ENCODE measurements around the gene RHOF.

The RHOF gene

DNA sequence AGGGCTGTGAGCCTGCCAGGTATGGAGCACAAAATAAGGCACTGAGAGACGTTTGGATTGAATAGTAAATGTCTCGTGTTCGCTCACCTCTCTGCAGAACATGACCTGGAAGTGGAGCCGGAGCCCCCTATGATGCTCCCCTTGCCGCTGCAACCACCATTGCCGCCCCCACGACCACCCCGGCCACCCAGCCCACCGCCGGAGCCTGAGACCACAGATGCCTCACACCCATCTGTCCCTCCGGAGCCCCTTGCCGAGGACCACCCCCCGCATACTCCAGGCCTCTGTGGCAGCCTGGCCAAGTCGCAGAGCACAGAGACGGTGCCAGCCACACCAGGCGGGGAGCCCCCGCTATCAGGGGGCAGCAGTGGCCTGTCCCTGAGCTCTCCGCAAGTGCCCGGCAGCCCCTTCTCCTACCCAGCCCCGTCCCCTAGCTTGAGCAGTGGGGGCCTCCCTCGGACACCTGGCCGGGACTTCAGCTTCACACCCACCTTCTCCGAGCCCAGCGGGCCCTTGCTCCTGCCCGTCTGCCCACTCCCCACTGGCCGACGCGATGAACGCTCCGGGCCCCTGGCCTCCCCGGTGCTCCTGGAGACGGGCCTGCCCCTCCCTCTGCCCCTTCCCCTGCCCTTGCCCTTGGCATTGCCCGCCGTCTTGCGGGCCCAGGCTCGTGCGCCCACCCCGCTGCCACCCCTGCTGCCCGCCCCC lies 29.1 kb upstream of the RHOF start:
- no peak for TF ChIP-seq CTCF (IDR thresholded peaks at IDR 0.05; ENCODE audit: low read depth, low read length)
- H3K4me1 ChIP-seq: no peaks in the 10 kb centered on the region
- DNase-seq: no peak
- H3K27me3 ChIP-seq: no peaks in the 10 kb centered on the region
- no peaks in the 10 kb centered on the region for H3K9me3 ChIP-seq
- H3K4me3 ChIP-seq (ENCODE audit: low read depth, low read length): no peak overlapping the region
- peaks cover 69% of the 10 kb centered on the region for H3K36me3 ChIP-seq

- peaks cover 75% of the 10 kb centered on the region for H3K36me3 ChIP-seq
- DNase-seq: no peak
- no peaks in the 10 kb centered on the region for H3K4me1 ChIP-seq
- H3K4me3 ChIP-seq (ENCODE audit: low read depth, low read length): no peak overlapping the region
- no peaks in the 10 kb centered on the region for H3K27me3 ChIP-seq
- H3K9me3 ChIP-seq: no peaks in the 10 kb centered on the region
- no peak for TF ChIP-seq CTCF (IDR thresholded peaks at IDR 0.05; ENCODE audit: low read depth, low read length)
Observed at GRCh38 chr12:121820056-121820455, 26.6 kb upstream of the RHOF start.

DNA sequence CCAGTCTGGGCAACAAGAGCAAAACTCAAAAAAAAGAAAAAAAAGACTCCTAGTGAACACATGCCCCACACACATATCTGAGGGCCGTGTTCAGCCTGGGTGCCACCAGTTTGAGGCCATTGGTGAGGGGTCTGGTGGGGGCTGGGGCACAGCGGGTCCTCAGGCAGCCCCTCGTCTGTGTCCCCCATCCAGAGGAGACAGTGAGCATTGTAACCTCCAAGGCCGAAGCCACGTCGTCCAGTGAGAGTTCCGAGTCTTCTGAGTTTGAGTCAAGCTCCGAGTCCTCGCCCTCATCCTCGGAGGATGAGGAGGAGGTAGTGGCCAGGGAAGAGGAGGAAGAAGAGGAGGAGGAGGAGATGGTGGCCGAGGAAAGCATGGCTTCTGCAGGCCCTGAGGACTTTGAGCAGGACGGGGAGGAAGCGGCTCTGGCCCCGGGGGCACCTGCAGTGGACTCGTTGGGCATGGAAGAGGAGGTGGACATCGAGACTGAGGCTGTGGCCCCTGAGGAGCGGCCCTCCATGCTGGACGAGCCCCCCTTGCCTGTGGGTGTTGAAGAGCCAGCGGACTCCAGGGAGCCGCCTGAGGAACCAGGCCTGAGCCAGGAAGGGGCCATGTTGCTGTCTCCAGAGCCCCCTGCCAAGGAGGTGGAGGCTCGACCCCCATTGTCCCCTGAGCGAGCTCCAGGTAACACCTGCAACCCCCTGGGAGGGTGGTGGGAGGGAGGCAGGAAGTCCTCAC lies 25.9 kb upstream of the RHOF start:
- H3K9me3 ChIP-seq: no peaks in the 10 kb centered on the region
- peaks cover 80% of the 10 kb centered on the region for H3K36me3 ChIP-seq
- H3K4me1 ChIP-seq: no peaks in the 10 kb centered on the region
- no peak for DNase-seq
- H3K4me3 ChIP-seq (ENCODE audit: low read depth, low read length): no peak overlapping the region
- H3K27me3 ChIP-seq: no peaks in the 10 kb centered on the region
- no peak for TF ChIP-seq CTCF (IDR thresholded peaks at IDR 0.05; ENCODE audit: low read depth, low read length)

GRCh38 chr12:121817648-121818043 lies 24.2 kb upstream of the RHOF start:
- TF ChIP-seq CTCF (IDR thresholded peaks at IDR 0.05; ENCODE audit: low read depth, low read length): no peak
- no peaks in the 10 kb centered on the region for H3K27me3 ChIP-seq
- H3K4me1 ChIP-seq: no peaks in the 10 kb centered on the region
- no peak for DNase-seq
- no peak overlapping the region for H3K4me3 ChIP-seq (ENCODE audit: low read depth, low read length)
- H3K36me3 ChIP-seq: peaks cover 79% of the 10 kb centered on the region
- H3K9me3 ChIP-seq: no peaks in the 10 kb centered on the region

- Histone ChIP-seq H3K36me3 (peaks cover 77% of the 10 kb centered on the region), H3K4me1 (no peaks in the 10 kb centered on the region), H3K4me3 (ENCODE audit: low read depth, low read length) (no peak overlapping the region), H3K9me3 (no peaks in the 10 kb centered on the region), H3K27me3 (no peaks in the 10 kb centered on the region)
- peak; percentile 8 for DNase-seq
- TF ChIP-seq CTCF (IDR thresholded peaks at IDR 0.05; ENCODE audit: low read depth, low read length): no peak
Observed at GRCh38 chr12:121816925-121817647, 23.6 kb upstream of the RHOF start.

Data from BE2C (cell line).